ENCODE data around the gene MRPL41.

Gene MRPL41

GRCh38 chr9:137570566-137570965 is 18.9 kb downstream of the MRPL41 start:
- in situ Hi-C loops (cut with HindIII; ENCODE audit: low sequenced_read_pairs): no loop called here
- TF ChIP-seq CTCF (IDR thresholded peaks at IDR 0.05; ENCODE audit: low read depth, low read length, missing control alignments): no peak
- H3K4me3 ChIP-seq (ENCODE audit: low read depth, low read length): no peak overlapping the region
- DNase-seq (ENCODE audit: low read depth): no peak

- no peak overlapping the region for H3K4me3 ChIP-seq (ENCODE audit: low read depth, low read length)
- DNase-seq (ENCODE audit: low read depth): no peak
Measured at GRCh38 chr9:137574192-137574591, 22.5 kb downstream of the MRPL41 start.

GRCh38 chr9:137575364-137575715 is 23.7 kb downstream of the MRPL41 start:
- in situ Hi-C loops (cut with HindIII; ENCODE audit: low sequenced_read_pairs): no loop called here

More at GRCh38 chr9:137574192-137574591, 22.5 kb downstream of the MRPL41 start:
- TF ChIP-seq CTCF (IDR thresholded peaks at IDR 0.05; ENCODE audit: low read depth, low read length, missing control alignments): no peak
- in situ Hi-C loops (cut with HindIII; ENCODE audit: low sequenced_read_pairs): no loop called here

GRCh38 chr9:137575716-137576411 is 24.2 kb downstream of the MRPL41 start:
- no peak for TF ChIP-seq CTCF (IDR thresholded peaks at IDR 0.05; ENCODE audit: low read depth, low read length, missing control alignments)
- in situ Hi-C loops (cut with HindIII; ENCODE audit: low sequenced_read_pairs): no loop called here
- no peak for DNase-seq (ENCODE audit: low read depth)
- no peak overlapping the region for H3K4me3 ChIP-seq (ENCODE audit: low read depth, low read length)

More at GRCh38 chr9:137575364-137575715, 23.7 kb downstream of the MRPL41 start:
- no peak overlapping the region for H3K4me3 ChIP-seq (ENCODE audit: low read depth, low read length)
- no peak for TF ChIP-seq CTCF (IDR thresholded peaks at IDR 0.05; ENCODE audit: low read depth, low read length, missing control alignments)
- no peak for DNase-seq (ENCODE audit: low read depth)

- TF ChIP-seq CTCF (IDR thresholded peaks at IDR 0.05; ENCODE audit: low read depth, low read length, missing control alignments): peak; percentile 83
- H3K4me3 ChIP-seq (ENCODE audit: low read depth, low read length): peak within 1 kb of the TSS; percentile 85
- in situ Hi-C loops (cut with HindIII; ENCODE audit: low sequenced_read_pairs): no loop called here
- DNase-seq (ENCODE audit: low read depth): peak; percentile 57
Measured at GRCh38 chr9:137578518-137579258, 27.0 kb downstream of the MRPL41 start, which contains the start of gene DPH7. DPH7 (minus strand) TSS chr9:137578925; CDS start chr9:137578777, 148 bp downstream.

GRCh38 chr9:137579259-137579604 is 27.6 kb downstream of the MRPL41 start:
- DNase-seq (ENCODE audit: low read depth): no peak
- H3K4me3 ChIP-seq (ENCODE audit: low read depth, low read length): peak overlapping the region; percentile 85
- no peak for TF ChIP-seq CTCF (IDR thresholded peaks at IDR 0.05; ENCODE audit: low read depth, low read length, missing control alignments)
- in situ Hi-C loops (cut with HindIII; ENCODE audit: low sequenced_read_pairs): no loop called here
